Measurements from ENCODE around the gene SPATS2.

DNA sequence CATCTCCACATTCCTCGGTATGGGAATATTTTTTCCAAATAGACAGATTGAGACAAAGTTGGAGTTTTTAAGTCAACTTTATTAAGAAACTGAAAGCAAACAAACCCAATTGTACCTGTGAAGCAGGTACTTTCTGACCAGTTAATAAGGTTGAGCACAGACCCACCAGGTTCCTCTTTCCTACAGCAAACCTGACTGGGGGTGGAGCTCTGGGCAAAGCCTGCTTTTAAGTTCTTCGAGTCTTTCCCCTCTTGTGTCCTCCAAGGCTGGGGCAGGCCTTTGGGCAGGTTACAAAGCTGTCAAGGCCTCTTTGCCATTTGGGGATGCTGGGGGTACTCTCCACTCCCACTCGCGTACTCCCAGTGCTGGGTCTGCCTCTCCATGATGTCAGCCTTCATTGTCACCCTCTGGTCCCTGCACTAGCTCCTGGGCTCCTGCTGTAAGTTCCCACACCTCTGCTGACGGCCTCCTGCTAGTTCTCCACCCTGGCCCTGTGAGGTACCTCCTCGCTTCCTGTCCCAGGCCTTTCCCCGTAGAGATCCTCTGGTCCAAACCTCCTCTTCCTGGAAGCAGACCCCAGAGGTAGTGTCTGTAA lies 174.7 kb downstream of the SPATS2 start:
- no peak for TF ChIP-seq EZH2 (IDR thresholded peaks at IDR 0.05)
- TF ChIP-seq POLR2AphosphoS5 (IDR thresholded peaks at IDR 0.05; ENCODE audit: borderline replicate concordance, low read depth, low read length): no peak
- no peak for TF ChIP-seq FOXP2 (optimal IDR thresholded peaks at IDR 0.05; ENCODE audit: control extremely low read depth, extremely low read length, insufficient read depth)

All from SK-N-MC (cell line).